K562 (cell line): ENCODE data around the gene PDCD5. TPM values are rescaled to one million over a fixed set of nuclear protein-coding genes. Genes with fewer than 3 reads are reported as not detected.

Experiments
- DEAF1 ChIP-seq: fragments of 450-650 bp; formaldehyde crosslinking; IDR thresholded peaks from 2 replicates; pipeline ENCODE4 v1.4.0; 2020; ENCODE audit warnings: mild to moderate bottlenecking, moderate library complexity
- EGR1 ChIP-seq: fragments of 450-650 bp; conservative IDR thresholded peaks from 2 replicates; pipeline ENCODE4 v1.6.1; 2017; ENCODE audit warnings: mild to moderate bottlenecking
- EWSR1 ChIP-seq: fragments of 450-650 bp; IDR thresholded peaks from 2 replicates; pipeline ENCODE4 v1.6.1; 2018; ENCODE audit warnings: borderline replicate concordance, mild to moderate bottlenecking, low read depth, moderate library complexity; ENCODE audit not compliant: partially characterized antibody
- KLF16 ChIP-seq: IDR thresholded peaks from 2 replicates; pipeline ENCODE4 v1.6.1; 2016; ENCODE audit warnings: antibody characterized with exemption
- PHF21A ChIP-seq: fragments of 450-650 bp; IDR thresholded peaks from 2 replicates; pipeline ENCODE4 v1.6.1; 2017; ENCODE audit warnings: low read depth, borderline replicate concordance
- SREBF1 ChIP-seq: fragments of 150-350 bp; IDR thresholded peaks from 2 replicates; pipeline ENCODE4 v1.6.1; 2014; ENCODE audit warnings: antibody characterized with exemption, low read depth, low read length, borderline replicate concordance
- STAT6 ChIP-seq: sonication (generic); formaldehyde crosslinking; IDR thresholded peaks from 2 replicates; pipeline ENCODE4 v1.8.1; 2023; ENCODE audit warnings: mild to moderate bottlenecking, missing genetic modification reagents
- TEAD2 ChIP-seq: fragments of 450-650 bp; IDR thresholded peaks from 2 replicates; pipeline ENCODE4 v1.6.1; 2016; ENCODE audit warnings: missing genetic modification characterization, control low read depth, missing compliant biosample characterization
- TFE3 ChIP-seq: fragments of 450-650 bp; formaldehyde crosslinking; IDR thresholded peaks from 2 replicates; pipeline ENCODE4 v1.4.0; 2020; ENCODE audit warnings: mild to moderate bottlenecking, mixed read lengths
- ZNF445 ChIP-seq: fragments of 250-450 bp; sonication (Bioruptor Pico); IDR thresholded peaks from 2 replicates; pipeline ENCODE4 v1.4.0; 2020; ENCODE audit warnings: low read depth, mild to moderate bottlenecking, moderate library complexity
- polyA plus RNA-seq, 8 experiments: library from polyadenylated mRNA; depleted of rRNA in 4 of 8; stranded (reverse) in 5 of 8; unstranded in 3 of 8; fragments of >200 nt; fragmentation: Nextera tagmentation in 2 of 8; fragmentation: Illumina TruSeq in 1 of 8; extraction: Ambion mirVana in 2 of 8; extraction: Trizol in 1 of 8; gene quantifications; 2 replicates each; pipeline versions ENCODE4 v1.2.1 to v1.2.3, GENCODE V29; 2011 to 2014; ENCODE audit warnings: inconsistent platforms in 1 of 8, missing spikeins in 1 of 8
- total RNA-seq, 7 experiments: library from RNA; depleted of rRNA in 6 of 7; stranded (reverse); fragments of >200 nt in 6 of 7; fragmentation: Illumina TruSeq in 2 of 7; extraction: Trizol in 2 of 7; gene quantifications; 2 replicates each; pipeline versions ENCODE4 v1.2.1 to v1.2.3, GENCODE V29; 2011 to 2021; ENCODE audit warnings: low replicate concordance in 1 of 7

Gene PDCD5
- total and polyA plus RNA-seq, 9 of the 15 experiments (the other 6 are each of a cell fraction or from before 2014, with no cell fraction given), result 122 to 322 (median 269) TPM

GRCh38 chr19:32613008-32613407, 32.0 kb downstream of the PDCD5 start (continued):
- TF ChIP-seq ZNF445 (CRISPR knock-in tag) (no peak), PHF21A (no peak), KLF16 (no peak), EGR1 (no peak), STAT6 (CRISPR knock-in tag) (no peak), SREBF1 (no peak), TFE3 (CRISPR knock-in tag) (no peak), DEAF1 (no peak), EWSR1 (no peak), TEAD2 (tag) (no peak)
- TF ChIP-seq, all 486 proteins: peak for 0
